CMK (cell line): ENCODE results near the gene EPHB3.

Experiments
- DNase-seq: peaks from one replicate; pipeline ENCODE4 v3.0.0-alpha.2; 2010; ENCODE audit warnings: low read depth

EPHB3 gene

GRCh38 chr3:184626923-184627322 is 65.3 kb downstream of the EPHB3 start:
- DNase-seq: no peak

DNA sequence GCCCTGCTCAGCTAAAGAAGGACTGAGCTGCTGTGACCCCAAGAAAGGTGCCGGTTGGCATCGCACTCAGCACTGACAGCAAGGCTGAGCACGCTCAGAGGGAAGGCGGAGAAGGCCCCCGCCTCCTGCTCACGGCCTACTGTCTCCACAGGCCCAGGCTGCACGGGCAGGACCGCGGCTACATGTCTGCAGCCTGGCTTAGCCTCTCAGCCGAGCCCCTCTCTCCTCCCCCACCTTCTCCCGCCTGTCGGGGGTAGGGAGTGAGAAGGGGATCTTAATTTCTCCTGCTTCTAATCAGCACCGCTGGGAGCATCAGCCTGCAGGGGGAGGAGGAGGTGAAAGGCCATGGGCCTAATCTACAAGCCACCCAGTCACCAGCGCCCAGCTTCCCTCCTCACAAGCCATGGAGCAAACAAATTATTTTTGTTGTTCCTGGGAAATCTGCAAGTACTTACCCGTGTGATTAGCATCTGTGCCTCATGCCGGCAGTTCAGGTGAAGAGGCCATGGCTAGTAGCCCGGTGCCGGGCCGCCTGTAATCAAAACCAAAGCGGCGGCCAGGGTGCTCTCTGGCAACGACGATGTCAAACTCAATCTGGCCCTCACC is 68.1 kb downstream of the EPHB3 start:
- DNase-seq: no peak

DNA sequence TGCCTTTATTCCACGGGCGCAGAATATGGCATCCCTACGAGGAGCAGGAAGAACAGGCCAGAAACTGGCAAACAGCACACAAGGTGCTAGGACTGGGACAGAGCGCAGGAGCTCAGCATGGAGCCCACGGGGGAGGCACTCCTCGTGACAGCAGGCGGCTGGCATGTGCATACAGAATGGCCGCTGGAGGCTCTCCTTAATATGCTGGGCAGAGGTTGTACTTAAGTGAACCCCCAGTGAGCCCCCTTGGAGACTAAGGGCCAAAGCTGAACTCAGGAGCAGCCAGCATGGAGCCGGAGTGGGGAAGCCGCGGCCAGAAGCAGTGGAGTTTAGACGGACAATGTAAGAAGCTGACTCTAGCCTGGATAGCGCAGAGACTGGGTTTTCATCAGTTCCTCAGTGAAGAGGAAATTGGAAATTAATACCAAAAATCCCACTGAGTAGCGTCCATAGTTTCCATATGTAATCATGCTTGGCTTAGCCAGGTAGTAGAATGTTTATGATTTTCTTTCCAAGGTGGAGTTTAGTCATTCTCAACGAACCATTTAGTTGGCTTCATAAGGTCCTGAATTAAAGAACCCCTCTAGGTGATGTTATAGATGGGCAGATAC is 69.4 kb downstream of the EPHB3 start:
- DNase-seq: no peak

- DNase-seq: no peak
These were observed 69.9 kb downstream of the EPHB3 start for GRCh38 chr3:184631472-184631861.
